IMR-90 (cell line): ENCODE data around the gene CCP110.

Experiments used
- ELK1 ChIP-seq: fragments of 150-350 bp; IDR thresholded peaks from 2 replicates; pipeline ENCODE4 v1.6.1; 2016; ENCODE audit warnings: low read depth, mild to moderate bottlenecking, low read length, moderate library complexity, borderline replicate concordance
- FOS ChIP-seq: fragments of 150-350 bp; IDR thresholded peaks from 2 replicates; pipeline ENCODE4 v1.6.1; 2016; ENCODE audit warnings: low read depth, low read length
- MAFK ChIP-seq: IDR thresholded peaks from 2 replicates; pipeline ENCODE4 v1.6.1; 2012; ENCODE audit warnings: low read depth, low read length, improper control_type of control experiment
- POLR2A ChIP-seq: IDR thresholded peaks from 2 replicates; pipeline ENCODE4 v1.6.1; 2012; ENCODE audit warnings: mild to moderate bottlenecking, low read depth, low read length
- RFX5 ChIP-seq: IDR thresholded peaks from 2 replicates; pipeline ENCODE4 v1.8.0; 2012; ENCODE audit warnings: low read depth, mild to moderate bottlenecking, low read length, moderate library complexity
- SMC3 ChIP-seq: fragments of 150-350 bp; IDR thresholded peaks from 2 replicates; pipeline ENCODE4 v1.6.1; 2016; ENCODE audit warnings: low read depth, mild to moderate bottlenecking, antibody characterized with exemption, low read length, moderate library complexity
- TF ChIP-seq, protein P1 (sequence below): conservative IDR thresholded peaks from 2 replicates; pipeline ENCODE4 v1.5.1; 2012; ENCODE audit warnings: mild to moderate bottlenecking, low read depth, low read length, improper control_type of control experiment
- TF ChIP-seq, protein P2 (sequence below): fragments of 150-350 bp; IDR thresholded peaks from 2 replicates; pipeline ENCODE4 v1.6.1; 2017; ENCODE audit warnings: mild to moderate bottlenecking, antibody characterized with exemption, low read length, low read depth

GRCh38 chr16:19525385-19525723 lies 1.6 kb downstream of the CCP110 start:
- TF ChIP-seq ELK1 (no peak), RFX5 (no peak), POLR2A (no peak), FOS (no peak), MAFK (no peak), SMC3 (no peak)
- TF ChIP-seq, protein P1, sequence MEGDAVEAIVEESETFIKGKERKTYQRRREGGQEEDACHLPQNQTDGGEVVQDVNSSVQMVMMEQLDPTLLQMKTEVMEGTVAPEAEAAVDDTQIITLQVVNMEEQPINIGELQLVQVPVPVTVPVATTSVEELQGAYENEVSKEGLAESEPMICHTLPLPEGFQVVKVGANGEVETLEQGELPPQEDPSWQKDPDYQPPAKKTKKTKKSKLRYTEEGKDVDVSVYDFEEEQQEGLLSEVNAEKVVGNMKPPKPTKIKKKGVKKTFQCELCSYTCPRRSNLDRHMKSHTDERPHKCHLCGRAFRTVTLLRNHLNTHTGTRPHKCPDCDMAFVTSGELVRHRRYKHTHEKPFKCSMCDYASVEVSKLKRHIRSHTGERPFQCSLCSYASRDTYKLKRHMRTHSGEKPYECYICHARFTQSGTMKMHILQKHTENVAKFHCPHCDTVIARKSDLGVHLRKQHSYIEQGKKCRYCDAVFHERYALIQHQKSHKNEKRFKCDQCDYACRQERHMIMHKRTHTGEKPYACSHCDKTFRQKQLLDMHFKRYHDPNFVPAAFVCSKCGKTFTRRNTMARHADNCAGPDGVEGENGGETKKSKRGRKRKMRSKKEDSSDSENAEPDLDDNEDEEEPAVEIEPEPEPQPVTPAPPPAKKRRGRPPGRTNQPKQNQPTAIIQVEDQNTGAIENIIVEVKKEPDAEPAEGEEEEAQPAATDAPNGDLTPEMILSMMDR = no peak
- TF ChIP-seq, protein P2, sequence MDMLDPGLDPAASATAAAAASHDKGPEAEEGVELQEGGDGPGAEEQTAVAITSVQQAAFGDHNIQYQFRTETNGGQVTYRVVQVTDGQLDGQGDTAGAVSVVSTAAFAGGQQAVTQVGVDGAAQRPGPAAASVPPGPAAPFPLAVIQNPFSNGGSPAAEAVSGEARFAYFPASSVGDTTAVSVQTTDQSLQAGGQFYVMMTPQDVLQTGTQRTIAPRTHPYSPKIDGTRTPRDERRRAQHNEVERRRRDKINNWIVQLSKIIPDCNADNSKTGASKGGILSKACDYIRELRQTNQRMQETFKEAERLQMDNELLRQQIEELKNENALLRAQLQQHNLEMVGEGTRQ = no peak
